Astrocyte (in vitro differentiated cells and primary cell): Measurements from ENCODE around the gene IQCC. TPM values are rescaled to one million over a fixed set of nuclear protein-coding genes. Genes with fewer than 3 reads are reported as not detected.
A peak's percentile ranks its signal among the peaks of the same experiment; 100 is the strongest.

Source experiments
- DNase-seq: peaks from one replicate; pipeline ENCODE4 v3.0.0-alpha.2; 2010; ENCODE audit warnings: low read depth
- FAIRE-seq: peaks from 2 replicates; lab custom pipeline; 2011; peaks lifted over from hg19 to GRCh38; lab: Jason Lieb, UNC
- H2AFZ ChIP-seq: 2 replicates; pipeline ENCODE4 v1.6.0; 2012; ENCODE audit warnings: low read depth, low read length, inconsistent platforms
- H3K27ac ChIP-seq: 2 replicates; pipeline ENCODE4 v1.5.1; 2011; ENCODE audit warnings: low read depth, low read length, inconsistent platforms
- H3K27me3 ChIP-seq: 2 replicates; pipeline ENCODE4 v1.6.0; 2011; ENCODE audit warnings: low read length, inconsistent platforms; ENCODE audit not compliant: insufficient read depth
- H3K36me3 ChIP-seq: 2 replicates; pipeline ENCODE4 v1.5.1; 2011; ENCODE audit warnings: low read length, inconsistent platforms; ENCODE audit not compliant: insufficient read depth
- H3K4me1 ChIP-seq: 2 replicates; pipeline ENCODE4 v1.5.1; 2011; ENCODE audit warnings: low read length, inconsistent platforms; ENCODE audit not compliant: insufficient read depth
- H3K4me2 ChIP-seq: 2 replicates; pipeline ENCODE4 v1.6.0; 2012; ENCODE audit warnings: low read length, inconsistent platforms
- H3K4me3 ChIP-seq: 2 replicates; pipeline ENCODE4 v1.5.1; 2011; ENCODE audit warnings: low read depth, mild to moderate bottlenecking, low read length, inconsistent platforms; ENCODE audit not compliant: insufficient read depth
- H3K79me2 ChIP-seq: 2 replicates; pipeline ENCODE4 v1.6.0; 2012; ENCODE audit warnings: mild to moderate bottlenecking, low read length, inconsistent platforms; ENCODE audit not compliant: insufficient read depth
- H3K9ac ChIP-seq: 2 replicates; pipeline ENCODE4 v1.6.0; 2012; ENCODE audit warnings: mild to moderate bottlenecking, low read length, inconsistent platforms
- H3K9me3 ChIP-seq: 2 replicates; pipeline ENCODE4 v1.5.1; 2012; ENCODE audit warnings: low read depth, mild to moderate bottlenecking, low read length, inconsistent platforms; ENCODE audit not compliant: insufficient read depth
- H4K20me1 ChIP-seq: 2 replicates; pipeline ENCODE4 v1.6.0; 2012; ENCODE audit warnings: low read length, inconsistent platforms; ENCODE audit not compliant: insufficient read depth
- H3K27ac Mint-ChIP-seq: one replicate; pipeline ENCODE4 v1.8.0; 2021; ENCODE audit warnings: mild to moderate bottlenecking, mixed read lengths; ENCODE audit not compliant: unreplicated experiment
- H3K27me3 Mint-ChIP-seq: one replicate; pipeline ENCODE4 v1.8.0; 2021; ENCODE audit warnings: low read depth, mixed read lengths; ENCODE audit not compliant: unreplicated experiment
- H3K36me3 Mint-ChIP-seq: one replicate; pipeline ENCODE4 v1.8.0; 2021; ENCODE audit warnings: low read depth, mixed read lengths; ENCODE audit not compliant: unreplicated experiment
- H3K4me1 Mint-ChIP-seq: one replicate; pipeline ENCODE4 v1.8.0; 2021; ENCODE audit warnings: low read depth, mixed read lengths; ENCODE audit not compliant: unreplicated experiment
- H3K4me3 Mint-ChIP-seq: one replicate; pipeline ENCODE4 v1.8.0; 2021; ENCODE audit warnings: mild to moderate bottlenecking, moderate library complexity, mixed read lengths; ENCODE audit not compliant: unreplicated experiment
- H3K9me3 Mint-ChIP-seq: one replicate; pipeline ENCODE4 v1.8.0; 2021; ENCODE audit warnings: mild to moderate bottlenecking, mixed read lengths; ENCODE audit not compliant: unreplicated experiment
- EZH2 ChIP-seq: IDR thresholded peaks from 2 replicates; pipeline ENCODE4 v1.6.1; 2012; ENCODE audit warnings: mild to moderate bottlenecking, low read length, inconsistent platforms; ENCODE audit not compliant: insufficient read depth
- total RNA-seq: library from RNA; stranded (reverse); gene quantifications from 2 replicates; pipeline ENCODE4 v1.2.1, GENCODE V29; 2021
- TF ChIP-seq, protein P1 (sequence below): IDR thresholded peaks from 2 replicates; pipeline ENCODE4 v1.5.1; 2011; ENCODE audit warnings: low read depth, mild to moderate bottlenecking, inconsistent platforms, low read length, moderate library complexity; ENCODE audit not compliant: insufficient read depth

IQCC gene
- total RNA-seq, 1 donor from 2014 or later = 1.0 TPM

DNA sequence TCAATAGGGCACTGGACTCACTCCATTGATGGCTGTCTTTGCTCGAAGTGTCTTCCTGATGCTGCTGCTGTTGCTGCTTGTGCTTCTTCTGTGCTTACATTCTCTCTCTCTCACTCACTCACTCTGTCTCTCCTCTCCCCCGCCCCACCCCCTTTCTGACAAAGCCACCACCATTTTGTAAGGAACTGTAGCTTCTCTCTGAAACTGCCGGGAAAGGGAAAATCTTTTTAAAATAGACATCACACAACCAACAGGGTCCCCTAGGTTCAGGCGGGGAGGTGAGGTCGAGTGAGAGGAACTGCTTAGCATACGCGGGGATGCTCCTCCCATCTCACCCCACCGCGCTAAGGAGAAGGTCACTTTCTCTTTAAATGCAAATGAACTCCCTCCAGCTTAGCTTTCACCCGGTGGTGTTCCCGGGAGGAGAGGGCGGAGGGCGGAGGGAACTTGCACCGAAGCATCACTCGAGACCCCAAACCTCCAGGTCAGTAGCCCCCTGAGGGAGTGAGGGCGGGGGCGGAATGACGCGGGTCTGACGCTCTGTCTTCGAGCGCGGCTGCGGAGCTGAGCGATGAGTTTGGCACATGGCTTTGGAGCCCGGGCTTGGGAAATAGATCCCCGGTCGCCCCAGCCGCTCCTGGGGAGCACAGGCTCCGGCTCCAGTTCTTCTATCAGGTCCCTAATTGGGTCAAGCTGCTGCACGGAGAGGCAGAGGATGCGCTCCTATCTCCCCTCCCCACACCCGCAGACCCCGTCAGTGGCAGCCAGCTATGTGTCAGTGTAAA, 5.1 kb upstream of the IQCC start, which contains the start of gene CCDC28B:
TSS of gene CCDC28B (plus strand) at position 370 of the 785 bp plus-strand sequence. CDS start 1,341 bp downstream, outside the sequence.
- Histone ChIP-seq H4K20me1 (peaks cover 15% of the 10 kb centered on the region), H3K9me3 (no peaks in the 10 kb centered on the region), H3K4me3 (peak within 1 kb of the TSS; percentile 78), H3K27me3 (no peaks in the 10 kb centered on the region), H2AFZ (peak within 1 kb of the TSS; percentile 81), H3K27ac (peak within 1 kb of the TSS; percentile 88), H3K79me2 (no peaks in the 10 kb centered on the region), H3K36me3 (peaks cover 22% of the 10 kb centered on the region), H3K4me2 (peak within 1 kb of the TSS; percentile 96), H3K4me1 (peaks cover 22% of the 10 kb centered on the region), H3K9ac (peak within 1 kb of the TSS; percentile 91)
- TF ChIP-seq, protein P1, sequence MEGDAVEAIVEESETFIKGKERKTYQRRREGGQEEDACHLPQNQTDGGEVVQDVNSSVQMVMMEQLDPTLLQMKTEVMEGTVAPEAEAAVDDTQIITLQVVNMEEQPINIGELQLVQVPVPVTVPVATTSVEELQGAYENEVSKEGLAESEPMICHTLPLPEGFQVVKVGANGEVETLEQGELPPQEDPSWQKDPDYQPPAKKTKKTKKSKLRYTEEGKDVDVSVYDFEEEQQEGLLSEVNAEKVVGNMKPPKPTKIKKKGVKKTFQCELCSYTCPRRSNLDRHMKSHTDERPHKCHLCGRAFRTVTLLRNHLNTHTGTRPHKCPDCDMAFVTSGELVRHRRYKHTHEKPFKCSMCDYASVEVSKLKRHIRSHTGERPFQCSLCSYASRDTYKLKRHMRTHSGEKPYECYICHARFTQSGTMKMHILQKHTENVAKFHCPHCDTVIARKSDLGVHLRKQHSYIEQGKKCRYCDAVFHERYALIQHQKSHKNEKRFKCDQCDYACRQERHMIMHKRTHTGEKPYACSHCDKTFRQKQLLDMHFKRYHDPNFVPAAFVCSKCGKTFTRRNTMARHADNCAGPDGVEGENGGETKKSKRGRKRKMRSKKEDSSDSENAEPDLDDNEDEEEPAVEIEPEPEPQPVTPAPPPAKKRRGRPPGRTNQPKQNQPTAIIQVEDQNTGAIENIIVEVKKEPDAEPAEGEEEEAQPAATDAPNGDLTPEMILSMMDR = no peak
- TF ChIP-seq EZH2 = no peak
- no peaks in the 10 kb centered on the region for H3K27me3 Mint-ChIP-seq
- no peaks in the 10 kb centered on the region for H3K9me3 Mint-ChIP-seq
- DNase-seq (peak; percentile 57), FAIRE-seq (no peak)
- peak within 1 kb of the TSS; percentile 79 for H3K27ac Mint-ChIP-seq
- peaks cover 28% of the 10 kb centered on the region for H3K4me1 Mint-ChIP-seq
- peak within 1 kb of the TSS; percentile 86 for H3K4me3 Mint-ChIP-seq
- H3K36me3 Mint-ChIP-seq = peaks cover 7% of the 10 kb centered on the region

DNA sequence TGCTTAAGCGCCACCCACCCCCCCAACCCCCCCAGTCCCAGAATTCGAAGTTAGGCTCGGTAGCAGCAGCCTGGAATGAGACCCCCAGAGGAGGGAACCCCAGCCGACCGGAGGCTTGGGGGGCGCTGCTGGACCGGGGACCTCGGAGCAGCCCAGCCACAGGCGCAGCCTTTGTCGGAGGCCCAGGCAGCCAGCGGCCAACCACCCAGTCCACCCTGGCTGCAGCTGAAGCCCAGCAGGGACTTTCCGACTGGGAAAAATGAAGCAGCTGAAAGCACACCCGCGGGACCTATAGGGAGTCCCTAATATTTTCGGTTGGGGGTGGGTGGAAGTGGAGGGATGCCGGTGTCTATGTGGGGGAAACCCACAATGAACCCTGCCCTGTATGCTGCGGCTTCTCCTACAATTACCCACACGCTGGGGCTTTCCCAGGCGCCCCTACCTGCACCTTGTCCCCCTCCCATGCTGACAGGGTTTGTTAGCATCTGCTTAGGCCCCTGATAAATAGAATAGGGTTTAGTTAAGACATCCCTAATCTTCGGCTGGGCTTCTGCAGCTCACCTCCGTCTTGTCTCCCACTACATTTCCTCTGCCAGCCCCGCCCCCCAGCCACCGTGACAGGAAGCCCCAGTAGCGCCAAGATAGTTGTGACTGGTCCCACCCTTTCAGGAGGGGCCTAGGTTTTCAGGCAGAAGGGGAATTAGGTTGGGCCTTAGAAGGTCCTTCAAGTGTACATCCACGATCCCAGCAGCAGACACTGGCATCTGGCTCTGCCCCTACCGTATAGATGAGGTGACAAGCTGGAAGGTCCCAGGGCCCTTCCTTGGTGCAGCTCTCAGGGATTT, 4.2 kb upstream of the IQCC start:
- H3K4me1 Mint-ChIP-seq = peaks cover 27% of the 10 kb centered on the region
- Histone ChIP-seq H3K79me2 (peaks cover 4% of the 10 kb centered on the region), H3K4me2 (peak overlapping the region; percentile 96), H3K27me3 (no peaks in the 10 kb centered on the region), H3K9me3 (no peaks in the 10 kb centered on the region), H3K9ac (peak overlapping the region; percentile 91), H3K4me3 (peak overlapping the region; percentile 78), H3K27ac (peak overlapping the region; percentile 88), H4K20me1 (peaks cover 11% of the 10 kb centered on the region), H3K36me3 (peaks cover 15% of the 10 kb centered on the region), H2AFZ (peak overlapping the region; percentile 81), H3K4me1 (peaks cover 22% of the 10 kb centered on the region)
- H3K36me3 Mint-ChIP-seq = peaks cover 7% of the 10 kb centered on the region
- H3K9me3 Mint-ChIP-seq = no peaks in the 10 kb centered on the region
- peak overlapping the region; percentile 78 for H3K27ac Mint-ChIP-seq
- H3K4me3 Mint-ChIP-seq = peak overlapping the region; percentile 86
- no peak for TF ChIP-seq EZH2
- TF ChIP-seq, protein P1 = no peak
- H3K27me3 Mint-ChIP-seq = no peaks in the 10 kb centered on the region
- FAIRE-seq (no peak), DNase-seq (no peak)
